Adrenal gland (tissue), 5 donors: ENCODE data around the gene GNAT2.

Source experiments
- CTCF ChIP-seq, 6 experiments: fragments of 450-650 bp in 4 of 6; fragments of 200-600 bp in 2 of 6; sonication (generic) in 1 of 6; IDR thresholded peaks; 1 replicate in 5 of 6; 2 replicates in 1 of 6; pipeline versions ENCODE4 v1.5.1 to v1.8.0; 2016 to 2021; ENCODE audit warnings: antibody characterized with exemption in 6 of 6, mild to moderate bottlenecking in 2 of 6, moderate library complexity in 1 of 6
- POLR2A ChIP-seq, 2 donors: fragments of 450-650 bp; IDR thresholded peaks; one replicate each; pipeline ENCODE4 v1.6.1; 2017; ENCODE audit warnings: antibody characterized with exemption in 2 of 2, mild to moderate bottlenecking in 2 of 2, moderate library complexity in 1 of 2
- donor health status: DM: no; HTN: no; CAD: no.

DNA sequence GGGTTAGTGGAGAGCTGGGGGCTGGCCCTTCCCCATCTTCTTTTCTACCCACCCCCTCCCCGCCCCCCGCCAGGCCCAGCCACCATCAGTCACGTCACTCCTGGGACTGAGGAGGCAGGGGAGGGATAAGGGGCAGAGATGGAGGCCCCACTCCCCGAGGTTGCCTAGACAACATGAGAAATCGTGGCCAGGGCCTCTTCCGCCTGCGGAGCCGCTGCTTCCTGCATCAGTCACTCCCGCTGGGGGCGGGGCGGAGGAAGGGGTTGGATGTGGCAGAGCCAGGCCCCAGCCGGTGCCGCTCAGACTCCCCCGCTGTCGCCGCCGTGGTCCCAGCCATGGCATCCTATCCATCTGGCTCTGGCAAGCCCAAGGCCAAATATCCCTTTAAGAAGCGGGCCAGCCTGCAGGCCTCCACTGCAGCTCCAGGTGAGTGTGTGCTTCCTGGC is 1.4 kb upstream of the GNAT2 start:
- TF ChIP-seq CTCF (IDR thresholded peaks at IDR 0.05) (no peak), POLR2A (IDR thresholded peaks at IDR 0.05) (peak; percentile 1 to 34)
